DMS153 treated with DMSO at 0.1 percent for 48 hours (cell line): ENCODE results near the gene BMF.
"Not testable (repeated sequence)": the region's sequence is repeated elsewhere in the genome, so short reads cannot be mapped to it uniquely, and the experiment has no call there.

ENCODE experiments used
- DNase-seq: peaks from one replicate; lab custom pipeline; 2025; ENCODE audit not compliant: unreplicated experiment; lab: John Stamatoyannopoulos, UW

BMF gene, protein sequence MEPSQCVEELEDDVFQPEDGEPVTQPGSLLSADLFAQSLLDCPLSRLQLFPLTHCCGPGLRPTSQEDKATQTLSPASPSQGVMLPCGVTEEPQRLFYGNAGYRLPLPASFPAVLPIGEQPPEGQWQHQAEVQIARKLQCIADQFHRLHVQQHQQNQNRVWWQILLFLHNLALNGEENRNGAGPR

DNA sequence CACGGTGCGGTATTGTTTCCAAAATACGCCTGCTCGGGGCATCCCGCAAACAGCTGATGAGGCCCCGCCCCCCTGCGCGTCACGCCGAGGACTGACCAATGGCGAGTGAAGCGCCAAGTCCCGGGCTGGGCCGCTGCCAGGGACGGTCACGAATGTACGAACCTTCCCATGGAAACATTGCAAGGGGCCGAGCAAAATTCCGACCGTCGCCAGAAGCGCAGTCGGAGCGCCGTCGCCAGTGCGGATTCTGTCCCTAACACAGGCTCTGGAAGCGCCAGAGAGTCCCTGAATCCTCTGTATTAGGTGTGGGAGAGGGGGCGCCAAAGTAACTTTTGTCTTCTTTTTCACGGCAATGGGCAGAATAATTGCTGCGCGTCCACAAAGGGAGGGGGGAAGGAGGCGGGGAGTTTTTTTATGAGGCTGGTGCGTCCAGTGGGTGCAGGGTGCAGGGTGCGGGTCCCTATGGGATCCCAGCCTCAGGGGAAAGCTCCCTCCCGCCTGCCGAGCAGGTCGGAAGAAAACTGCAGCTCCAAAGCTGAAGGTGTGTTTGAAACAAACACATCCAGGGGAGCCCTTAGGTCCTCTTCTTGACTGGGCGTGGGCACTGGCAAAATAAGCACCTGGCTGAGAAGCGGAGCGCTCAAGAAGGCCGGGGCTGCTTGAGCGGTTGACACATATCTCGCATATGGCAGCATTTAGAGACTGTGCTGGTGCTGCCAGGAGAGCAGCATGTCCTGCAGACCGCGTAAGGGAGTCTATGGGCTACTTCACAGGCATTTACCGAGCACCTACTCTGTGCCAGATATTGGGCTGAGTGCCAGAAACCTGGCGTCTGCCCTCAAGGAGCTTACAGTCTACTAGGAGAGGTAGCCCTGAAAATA is at the start of gene BMF:
Gene BMF (minus strand): TSS at position 25 of the 881 bp plus-strand sequence. CDS start 2,793 bp downstream, outside the sequence.
- peak; percentile 61 for DNase-seq

DNA sequence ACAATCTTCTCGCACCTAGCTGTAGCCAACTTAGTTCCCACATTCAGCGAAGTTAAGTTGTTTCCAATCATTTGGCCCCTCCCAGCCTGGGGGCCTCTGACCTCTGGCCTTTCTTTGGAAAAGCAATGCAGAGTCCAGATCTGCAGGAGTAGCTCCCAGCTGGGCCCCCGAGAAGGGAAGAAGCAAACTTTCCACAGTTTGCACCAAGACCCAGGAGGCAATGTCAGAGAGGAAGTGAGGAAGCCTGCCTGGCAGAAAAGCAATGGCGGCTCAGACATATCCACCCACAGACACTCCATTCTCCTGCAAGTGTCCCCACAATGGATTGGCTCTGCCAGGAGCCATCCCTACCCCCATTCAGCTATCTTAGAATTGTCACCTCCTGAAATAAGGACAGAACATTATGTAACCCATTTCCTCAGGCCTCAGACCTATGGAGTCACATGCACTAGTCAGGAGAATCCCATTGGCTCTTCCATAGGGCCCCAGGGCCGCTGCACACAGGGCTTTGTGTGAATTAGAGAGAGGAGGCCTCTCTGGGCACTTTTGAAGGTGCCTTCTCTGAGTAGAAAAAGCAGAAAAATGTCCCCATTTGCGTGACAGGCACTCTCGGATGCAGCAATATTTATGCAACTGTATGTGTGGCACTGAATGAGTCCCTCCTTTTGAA is 49.2 kb upstream of the BMF start:
- DNase-seq: no peak

DNA sequence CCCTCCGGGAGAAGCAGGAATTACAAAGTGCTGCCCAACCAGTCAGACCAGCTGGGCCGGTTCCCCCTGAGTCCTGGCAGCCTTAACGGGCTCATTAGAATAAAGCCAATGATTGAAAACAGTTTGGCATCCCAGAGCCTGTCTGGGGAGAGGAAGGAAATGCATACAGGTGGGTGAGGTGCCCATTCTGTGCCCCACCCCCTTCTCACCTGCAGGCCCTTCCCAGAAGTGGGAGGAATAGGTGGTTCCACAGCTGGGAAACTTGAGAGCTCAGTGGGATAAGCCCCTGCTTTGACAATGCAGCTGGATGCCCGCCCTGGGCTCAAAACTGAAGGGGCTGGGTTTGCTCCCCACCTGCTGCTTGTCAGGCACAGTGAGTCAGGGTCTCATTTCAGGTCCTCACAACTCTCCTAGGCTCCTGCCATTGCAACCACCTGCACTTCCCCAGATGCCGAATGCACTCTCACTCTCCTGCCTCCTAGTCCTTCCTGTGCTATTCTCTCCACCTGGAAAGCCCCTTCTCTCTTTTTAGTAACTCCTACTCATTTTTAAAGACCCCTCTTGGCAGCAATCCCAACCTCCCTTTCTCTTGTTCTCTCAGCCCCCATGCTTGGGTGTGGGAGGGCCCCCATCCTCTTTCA is 46.7 kb upstream of the BMF start:
- DNase-seq: peak; percentile 23

DNA sequence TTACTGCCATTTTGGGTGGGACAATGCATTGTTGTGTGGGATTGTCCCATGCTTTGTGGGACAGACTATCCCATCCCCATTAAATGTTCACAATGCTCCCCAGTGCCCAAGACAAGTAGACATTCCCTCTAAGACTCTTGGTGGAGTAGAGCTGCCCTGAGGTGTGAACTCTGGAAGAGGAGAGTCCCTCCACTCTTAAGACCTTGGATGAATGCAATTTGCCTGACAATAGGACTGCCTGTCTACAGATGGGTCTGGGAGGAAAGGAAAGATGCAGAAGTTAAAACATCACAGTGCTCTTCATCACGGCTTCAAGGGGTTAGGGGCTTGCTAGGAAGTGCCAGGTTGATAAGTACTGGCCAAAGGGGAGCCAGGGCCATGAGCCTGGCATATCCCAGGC is 46.1 kb upstream of the BMF start:
- DNase-seq: not testable (repeated sequence)

DNA sequence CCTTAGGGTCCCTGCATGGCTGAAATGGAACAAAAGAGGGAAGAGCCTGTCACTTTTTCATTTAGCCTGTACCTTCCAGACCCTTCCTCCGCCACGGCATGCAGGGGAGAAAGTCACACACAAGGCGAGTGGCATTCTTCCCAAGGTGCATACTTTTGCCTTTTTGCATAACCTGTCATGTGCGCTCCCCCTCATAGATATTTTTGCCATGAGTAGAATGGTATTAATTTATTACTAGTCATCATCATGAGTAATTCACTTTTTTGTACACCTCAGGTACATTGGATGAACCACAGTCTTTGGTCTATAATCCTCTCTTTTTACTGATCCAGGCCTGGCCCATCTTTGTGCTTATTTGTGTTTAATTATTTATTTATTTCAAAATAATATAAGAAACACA is 43.3 kb upstream of the BMF start:
- DNase-seq: no peak

DNA sequence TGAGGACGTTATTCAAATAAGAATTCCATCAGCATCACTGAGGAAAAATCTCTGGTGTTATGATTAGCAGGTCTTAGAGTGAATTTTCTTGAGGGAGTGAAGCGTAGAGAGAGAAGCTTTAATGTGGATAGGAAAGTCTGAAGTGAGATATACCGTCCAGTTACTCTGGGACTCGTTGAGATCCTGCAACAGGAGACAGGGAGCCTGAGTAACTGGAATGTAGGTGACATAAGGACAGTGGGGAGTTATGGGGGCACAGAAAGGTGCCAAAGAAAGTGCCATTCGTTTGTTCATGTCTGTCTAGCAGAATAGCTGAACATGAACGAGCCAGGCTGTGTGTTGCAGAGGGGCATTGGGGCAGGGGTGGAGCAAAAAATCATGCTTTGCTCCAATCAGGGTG is 42.8 kb upstream of the BMF start:
- no peak for DNase-seq

DNA sequence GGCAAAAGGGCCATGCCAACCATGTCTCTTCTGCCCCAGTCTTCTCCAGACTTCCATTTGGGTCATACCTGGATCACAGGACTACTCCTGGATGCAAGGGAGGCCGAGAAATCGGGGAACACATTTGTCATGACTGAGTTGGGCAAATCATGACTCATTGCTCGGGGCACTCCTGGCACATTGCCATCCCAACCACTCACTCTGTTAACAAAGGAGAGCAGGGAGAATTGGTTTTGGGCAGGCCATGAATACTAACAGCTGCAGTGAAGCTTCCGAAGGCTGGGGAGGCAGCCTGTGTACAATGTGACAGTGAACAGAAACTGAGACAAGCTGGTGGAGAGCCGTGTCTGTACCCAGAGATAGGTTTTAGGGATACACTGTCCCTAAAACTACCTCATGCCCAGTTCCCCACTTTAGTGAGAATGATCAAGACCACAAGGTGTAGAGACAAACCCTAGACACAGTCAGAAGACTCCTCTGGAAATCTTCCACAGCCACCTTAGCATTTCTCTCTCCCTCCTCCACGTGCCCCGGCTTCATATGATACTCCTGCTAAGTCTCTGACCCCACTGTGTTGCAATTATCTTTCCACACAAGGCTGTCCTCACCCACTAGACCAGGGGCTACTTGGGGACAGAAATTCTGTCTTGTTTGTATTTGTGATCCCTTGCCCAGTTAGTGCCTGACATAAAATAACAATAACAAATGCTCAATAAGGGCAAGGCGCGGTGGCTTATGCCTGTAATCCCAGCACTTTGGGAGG is 41.7 kb upstream of the BMF start:
- DNase-seq: peak; percentile 38

DNA sequence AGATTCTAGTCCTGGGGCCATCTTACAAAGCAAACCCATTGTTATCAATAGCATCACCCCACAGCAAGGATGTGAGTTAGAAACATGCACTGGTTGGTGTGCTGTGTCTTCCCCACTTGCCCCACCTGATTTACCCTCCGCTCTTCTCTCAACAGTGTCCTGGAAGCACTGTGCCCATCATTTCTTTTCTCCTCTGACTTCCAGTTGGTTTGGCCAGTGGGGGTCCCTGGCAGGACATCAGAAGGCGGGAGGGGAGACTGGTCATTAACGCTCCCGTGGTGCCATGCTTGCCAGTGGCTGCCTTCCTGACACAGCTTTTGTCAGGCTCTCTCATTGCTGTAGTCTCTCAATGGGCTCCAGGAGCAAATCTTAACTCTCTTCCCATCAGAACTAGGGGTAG is 40.7 kb upstream of the BMF start:
- DNase-seq: no peak

DNA sequence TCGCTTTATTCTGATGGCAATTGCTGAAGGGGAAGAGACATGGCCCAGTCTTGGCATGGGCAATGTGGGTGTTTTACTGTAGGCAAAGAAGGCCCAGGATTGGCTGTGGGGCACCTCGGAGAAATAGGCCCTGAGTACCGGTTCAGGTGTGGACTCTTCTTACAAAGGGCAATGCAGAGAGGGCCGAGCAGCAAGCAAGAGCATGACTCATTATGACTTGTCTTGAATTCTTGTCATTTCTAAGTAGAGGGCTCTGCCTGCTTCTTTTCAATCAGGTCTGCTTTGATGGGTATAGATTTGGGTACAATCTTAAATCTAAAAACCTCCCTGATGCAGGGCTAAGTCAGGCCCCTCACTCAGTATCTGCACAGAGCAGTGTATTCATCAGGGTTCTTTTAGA is 37.4 kb upstream of the BMF start:
- DNase-seq: no peak

DNA sequence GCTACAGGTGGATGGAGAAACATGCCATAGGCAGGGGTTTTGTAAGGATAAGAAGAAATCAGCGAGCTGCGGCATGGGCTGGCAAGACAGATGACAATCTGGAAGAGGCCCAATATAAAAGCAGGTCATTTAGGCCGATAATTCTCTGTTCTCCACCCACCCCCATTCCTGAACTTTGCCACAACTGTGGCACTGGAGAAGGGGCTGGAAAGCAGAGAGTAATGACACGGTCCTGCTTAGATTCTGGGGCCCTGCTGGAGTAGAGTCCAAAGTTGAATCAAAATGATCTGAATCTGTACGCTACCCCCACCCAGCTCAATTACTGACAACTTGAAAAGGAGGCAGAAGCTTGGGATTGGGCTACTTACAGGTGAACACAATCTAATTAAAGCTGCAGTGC is 33.7 kb upstream of the BMF start:
- no peak for DNase-seq

DNA sequence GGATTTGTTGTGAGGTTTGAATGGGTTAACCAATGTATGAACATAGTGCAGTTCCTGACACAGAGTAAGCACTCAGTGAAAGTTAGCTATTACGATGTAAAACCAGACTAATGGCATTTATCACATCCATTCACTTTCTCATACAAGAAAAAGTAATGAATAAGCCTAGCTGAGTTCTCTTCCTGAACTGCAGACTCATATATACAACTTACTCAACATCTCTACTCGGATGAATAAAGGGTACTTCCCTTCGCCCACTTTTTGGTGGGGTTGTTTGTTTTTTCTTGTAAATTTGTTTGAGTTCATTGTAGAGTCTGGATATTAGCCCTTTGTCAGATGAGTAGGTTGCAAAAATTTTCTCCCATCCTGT is 29.5 kb upstream of the BMF start:
- not testable (repeated sequence) for DNase-seq

DNA sequence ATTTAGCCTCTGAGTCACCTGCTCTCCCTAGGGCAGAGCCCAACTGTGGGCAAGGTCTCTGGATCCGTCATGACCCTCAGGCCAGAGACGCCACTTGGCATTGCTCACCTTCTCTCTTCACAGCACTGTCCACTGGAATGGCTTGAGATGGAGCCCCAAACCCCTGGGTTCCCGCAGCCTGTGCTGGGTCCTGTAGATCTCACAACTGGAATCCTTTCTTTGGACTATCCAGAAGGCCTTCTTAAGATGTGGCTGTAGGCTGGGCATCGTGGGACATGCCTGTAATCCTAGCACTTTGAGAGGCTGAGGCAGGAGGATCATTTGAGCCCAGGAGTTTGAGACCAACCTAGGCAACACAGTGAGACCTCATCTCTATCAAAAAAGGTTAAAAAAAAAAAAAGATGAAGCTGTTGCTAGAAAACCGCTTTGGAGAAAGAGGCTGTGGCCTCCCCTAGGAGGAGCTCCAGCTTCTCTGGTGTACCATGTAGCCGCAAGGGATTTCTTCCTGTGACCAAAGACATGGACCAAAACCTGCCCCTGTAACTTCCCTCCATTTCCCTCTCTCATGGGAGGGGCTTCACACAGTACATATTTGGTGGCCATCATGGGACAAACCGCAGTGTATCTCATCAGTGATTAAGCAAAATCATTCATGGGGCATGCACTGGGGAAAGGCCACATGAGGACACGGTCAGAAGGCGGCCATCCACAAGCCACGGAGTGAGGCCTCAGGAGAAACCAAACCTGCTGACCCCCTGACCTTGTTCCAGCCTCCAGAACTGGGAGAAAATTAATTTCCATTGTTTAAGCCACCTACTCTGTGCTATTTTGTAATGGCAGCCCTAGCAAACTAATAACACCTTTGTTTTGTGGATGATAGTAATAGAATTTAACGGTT is 28.9 kb upstream of the BMF start:
- no peak for DNase-seq

DNA sequence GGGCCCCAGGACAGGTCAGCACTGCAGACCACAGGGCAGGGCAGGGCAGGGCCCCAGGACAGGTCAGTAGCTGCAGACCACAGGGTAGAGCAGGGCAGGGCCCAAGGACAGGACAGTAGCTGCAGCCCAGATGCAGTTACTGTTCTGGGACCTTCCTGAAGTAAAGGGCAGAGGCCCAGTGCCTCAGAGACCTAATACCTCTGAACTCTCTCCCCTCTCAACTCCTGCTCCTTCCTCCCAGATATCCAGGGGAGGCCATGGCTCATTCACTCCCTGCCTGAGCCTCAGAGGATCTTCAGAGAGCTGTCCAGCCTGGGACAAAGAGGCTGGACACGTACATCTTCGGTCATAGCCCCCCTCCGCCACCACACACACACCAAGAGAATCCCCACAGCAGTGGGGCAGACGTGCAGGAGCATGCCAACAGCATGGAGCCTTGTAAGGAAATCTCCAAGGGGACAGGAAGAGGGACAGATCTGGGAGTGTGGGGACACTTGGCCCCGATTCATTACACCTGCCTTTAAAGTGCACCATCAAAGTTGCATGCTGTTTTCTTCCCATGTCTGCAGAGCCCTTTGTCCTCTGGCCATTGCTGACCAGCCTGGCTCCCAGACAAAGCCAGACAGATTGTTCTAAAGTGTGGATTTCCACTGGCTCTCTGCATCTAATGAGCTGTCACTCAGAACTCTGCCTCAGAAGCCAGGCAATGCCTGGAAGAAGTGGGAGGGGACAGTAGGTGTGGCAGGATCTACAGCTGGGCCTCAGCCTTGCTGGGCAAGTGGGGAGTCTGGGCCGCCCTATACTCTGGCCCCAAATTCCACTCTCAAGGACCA is 28.0 kb upstream of the BMF start:
- DNase-seq: no peak

DNA sequence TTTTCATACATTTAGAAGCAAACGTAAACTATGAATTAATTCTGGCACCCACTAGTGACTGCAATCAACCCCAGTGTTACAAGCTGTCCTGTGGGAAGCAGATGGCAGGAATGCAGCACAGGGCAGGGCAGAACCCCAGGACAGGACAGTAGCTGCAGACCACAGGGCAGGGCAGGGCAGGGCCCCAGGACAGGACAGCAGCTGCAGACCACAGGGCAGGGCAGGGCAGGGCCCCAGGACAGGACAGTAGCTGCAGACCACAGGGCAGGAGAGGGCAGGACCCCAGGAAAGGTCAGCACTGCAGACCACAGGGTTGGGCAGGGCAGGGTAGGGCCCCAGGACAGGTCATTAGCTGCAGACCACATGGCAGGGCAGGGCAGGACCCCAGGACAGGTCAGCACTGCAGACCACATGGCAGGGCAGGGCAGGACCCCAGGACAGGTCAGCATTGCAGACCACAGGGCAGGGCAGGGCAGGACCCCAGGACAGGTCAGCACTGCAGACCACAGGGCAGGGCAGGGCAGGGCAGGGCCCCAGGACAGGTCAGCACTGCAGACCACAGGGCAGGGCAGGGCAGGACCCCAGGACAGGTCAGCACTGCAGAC is 27.3 kb upstream of the BMF start:
- DNase-seq: not testable (repeated sequence)

DNA sequence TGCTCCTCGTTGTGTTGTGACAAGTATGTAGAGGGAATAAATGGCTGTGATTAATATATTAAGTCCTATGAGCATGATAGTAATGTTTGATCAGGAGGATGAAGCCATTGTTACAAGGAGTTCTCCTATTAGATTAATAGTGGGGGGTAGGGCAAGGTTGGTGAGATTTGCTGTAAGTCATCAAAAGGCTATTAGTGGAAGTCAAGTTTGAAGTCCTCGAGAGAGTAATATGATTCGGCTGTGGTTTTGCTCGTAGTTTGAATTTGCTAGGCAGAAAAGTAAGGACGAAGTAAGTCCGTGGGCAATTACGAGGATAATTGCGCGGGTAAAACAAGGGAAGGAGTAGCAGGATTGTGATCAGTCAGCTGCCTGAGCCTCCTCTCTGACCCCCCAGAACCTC is 26.2 kb upstream of the BMF start:
- DNase-seq: no peak

DNA sequence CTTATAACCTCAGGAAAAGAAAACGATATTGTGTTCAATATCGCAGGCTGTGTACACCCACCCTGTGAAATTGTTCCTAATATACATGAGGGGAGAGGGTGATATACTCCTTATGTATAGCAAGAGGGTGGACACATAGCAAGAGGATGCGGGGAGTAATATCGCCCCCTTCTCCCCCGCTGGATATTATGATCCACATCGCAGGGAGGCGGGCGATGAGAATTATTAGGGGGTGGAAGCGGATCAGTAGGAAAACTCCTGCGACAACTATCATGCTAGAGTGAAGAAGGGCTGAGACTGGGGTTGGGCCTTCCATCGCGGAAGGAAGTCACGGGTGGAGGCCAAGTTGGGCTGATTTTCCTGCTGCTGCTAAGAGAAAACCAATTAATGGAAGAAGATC is 24.9 kb upstream of the BMF start:
- DNase-seq: no peak

DNA sequence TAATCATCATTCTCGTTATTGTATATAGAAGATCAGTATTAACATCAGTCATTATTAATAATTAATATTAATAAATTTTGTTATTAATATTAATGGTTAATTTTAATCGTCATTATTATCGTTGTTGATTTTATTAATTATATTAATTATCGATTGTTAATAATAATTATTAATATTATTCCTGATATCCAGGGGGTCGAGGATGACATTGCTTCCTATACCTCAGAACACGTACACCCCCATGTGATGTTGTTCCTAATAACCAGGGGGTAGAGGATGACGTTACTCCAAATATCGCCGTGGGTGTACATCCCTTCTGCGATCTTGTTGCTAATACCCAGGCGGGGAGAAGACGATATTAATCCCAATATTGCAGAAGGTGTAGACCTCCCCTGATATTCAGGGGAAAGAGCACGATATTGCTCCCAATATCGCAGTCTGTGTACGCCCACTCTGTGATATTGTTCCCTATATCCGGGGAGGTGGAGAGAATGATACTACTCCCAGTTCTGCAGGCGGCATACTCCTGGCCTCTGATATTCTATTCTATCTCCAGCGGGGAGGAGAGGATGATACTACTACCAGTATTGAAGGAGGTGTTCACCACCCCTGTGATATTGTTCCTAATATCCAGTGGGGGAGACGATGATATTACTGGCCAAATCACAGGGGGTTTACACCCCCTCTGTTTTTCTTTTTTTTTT is 22.3 kb upstream of the BMF start:
- no peak for DNase-seq

DNA sequence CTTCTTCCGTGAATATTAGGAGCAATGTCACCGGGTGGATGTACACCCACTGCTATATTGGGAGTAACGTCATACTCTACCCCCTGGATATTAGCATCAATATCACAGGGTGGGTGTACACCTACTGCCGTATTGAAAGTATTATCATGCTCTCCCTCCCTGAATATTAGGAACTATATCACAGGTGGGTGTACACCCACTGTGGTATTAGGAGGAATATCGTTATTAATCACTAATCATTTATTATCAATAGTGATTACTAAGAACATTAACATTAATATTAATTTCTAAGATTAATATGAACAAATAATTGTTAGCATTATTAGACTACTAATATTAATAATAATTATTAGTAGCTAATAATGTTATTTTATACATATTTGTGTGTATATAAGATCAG is 21.4 kb upstream of the BMF start:
- no peak for DNase-seq
